Measurements from ENCODE around the gene KCND2.
A peak's percentile ranks its signal among the peaks of the same experiment; 100 is the strongest.

KCND2 gene

GRCh38 chr7:120436487-120437060, 163.6 kb downstream of the KCND2 start:
- in situ Hi-C loops (cut with MboI; ENCODE audit: low sequenced_read_pairs, unreplicated experiment): no loop called here
- TF ChIP-seq, protein P1, sequence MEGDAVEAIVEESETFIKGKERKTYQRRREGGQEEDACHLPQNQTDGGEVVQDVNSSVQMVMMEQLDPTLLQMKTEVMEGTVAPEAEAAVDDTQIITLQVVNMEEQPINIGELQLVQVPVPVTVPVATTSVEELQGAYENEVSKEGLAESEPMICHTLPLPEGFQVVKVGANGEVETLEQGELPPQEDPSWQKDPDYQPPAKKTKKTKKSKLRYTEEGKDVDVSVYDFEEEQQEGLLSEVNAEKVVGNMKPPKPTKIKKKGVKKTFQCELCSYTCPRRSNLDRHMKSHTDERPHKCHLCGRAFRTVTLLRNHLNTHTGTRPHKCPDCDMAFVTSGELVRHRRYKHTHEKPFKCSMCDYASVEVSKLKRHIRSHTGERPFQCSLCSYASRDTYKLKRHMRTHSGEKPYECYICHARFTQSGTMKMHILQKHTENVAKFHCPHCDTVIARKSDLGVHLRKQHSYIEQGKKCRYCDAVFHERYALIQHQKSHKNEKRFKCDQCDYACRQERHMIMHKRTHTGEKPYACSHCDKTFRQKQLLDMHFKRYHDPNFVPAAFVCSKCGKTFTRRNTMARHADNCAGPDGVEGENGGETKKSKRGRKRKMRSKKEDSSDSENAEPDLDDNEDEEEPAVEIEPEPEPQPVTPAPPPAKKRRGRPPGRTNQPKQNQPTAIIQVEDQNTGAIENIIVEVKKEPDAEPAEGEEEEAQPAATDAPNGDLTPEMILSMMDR (IDR thresholded peaks at IDR 0.05; ENCODE audit: borderline replicate concordance, control extremely low read depth, extremely low read depth, insufficient read depth, missing control alignments): no peak
- no peak for DNase-seq (ENCODE audit: low spot score)

- DNase-seq (ENCODE audit: low spot score): peak; percentile 25
- TF ChIP-seq, protein P1 (IDR thresholded peaks at IDR 0.05; ENCODE audit: borderline replicate concordance, control extremely low read depth, extremely low read depth, insufficient read depth, missing control alignments): no peak
- in situ Hi-C loops (cut with MboI; ENCODE audit: low sequenced_read_pairs, unreplicated experiment): no loop called here
Measured at GRCh38 chr7:120441850-120442249, 168.9 kb downstream of the KCND2 start.

GRCh38 chr7:120442838-120443237, 169.9 kb downstream of the KCND2 start:
- in situ Hi-C loops (cut with MboI; ENCODE audit: low sequenced_read_pairs, unreplicated experiment): no loop called here
- TF ChIP-seq, protein P1 (IDR thresholded peaks at IDR 0.05; ENCODE audit: borderline replicate concordance, control extremely low read depth, extremely low read depth, insufficient read depth, missing control alignments): no peak
- DNase-seq (ENCODE audit: low spot score): no peak

GRCh38 chr7:120444650-120445049, 171.7 kb downstream of the KCND2 start:
- DNase-seq (ENCODE audit: low spot score): no peak
- TF ChIP-seq, protein P1 (IDR thresholded peaks at IDR 0.05; ENCODE audit: borderline replicate concordance, control extremely low read depth, extremely low read depth, insufficient read depth, missing control alignments): no peak
- in situ Hi-C loops (cut with MboI; ENCODE audit: low sequenced_read_pairs, unreplicated experiment): no loop called here

GRCh38 chr7:120445276-120445675, 172.3 kb downstream of the KCND2 start:
- in situ Hi-C loops (cut with MboI; ENCODE audit: low sequenced_read_pairs, unreplicated experiment): no loop called here
- no peak for DNase-seq (ENCODE audit: low spot score)
- TF ChIP-seq, protein P1 (IDR thresholded peaks at IDR 0.05; ENCODE audit: borderline replicate concordance, control extremely low read depth, extremely low read depth, insufficient read depth, missing control alignments): no peak

- DNase-seq (ENCODE audit: low spot score): no peak
- TF ChIP-seq, protein P1 (IDR thresholded peaks at IDR 0.05; ENCODE audit: borderline replicate concordance, control extremely low read depth, extremely low read depth, insufficient read depth, missing control alignments): no peak
- in situ Hi-C loops (cut with MboI; ENCODE audit: low sequenced_read_pairs, unreplicated experiment): no loop called here
Measured at GRCh38 chr7:120452665-120453064, 179.7 kb downstream of the KCND2 start.

Measured in GM13976 (cell line).